GM23338 (cell line): ENCODE measurements around the gene C4orf51. TPM values are rescaled to one million over a fixed set of nuclear protein-coding genes. Genes with fewer than 3 reads are reported as not detected.

Source experiments
- ATAC-seq: fragments of 200-7000 bp; cut with Tn5 transposase; 3 replicates; pipeline ENCODE4 v1.9.1; 2020
- DNase-seq: peaks from one replicate; pipeline ENCODE4 v3.0.0-alpha.2; 2015; ENCODE audit warnings: low spot score
- H2AFZ ChIP-seq: fragments of 200-600 bp; sonication (generic); 2 replicates; pipeline ENCODE4 v1.8.0; 2016; ENCODE audit warnings: antibody characterized with exemption, mild to moderate bottlenecking, moderate library complexity
- H3F3A ChIP-seq: fragments of 200-600 bp; sonication (generic); replicated peaks from 2 replicates; pipeline ENCODE4 v1.8.0; 2017; ENCODE audit warnings: antibody characterized with exemption, mixed run types, low read depth
- H3K27ac ChIP-seq: fragments of 200-600 bp; sonication (generic); 2 replicates; pipeline ENCODE4 v1.6.1; 2016; ENCODE audit warnings: low read depth
- H3K27me3 ChIP-seq: fragments of 200-600 bp; sonication (generic); 2 replicates; pipeline ENCODE4 v1.8.0; 2016; ENCODE audit warnings: mild to moderate bottlenecking, mixed run types, moderate library complexity; ENCODE audit not compliant: insufficient read depth
- H3K36me3 ChIP-seq: fragments of 200-600 bp; sonication (generic); 2 replicates; pipeline ENCODE4 v1.8.0; 2016; ENCODE audit warnings: mild to moderate bottlenecking; ENCODE audit not compliant: insufficient read depth
- H3K4me1 ChIP-seq: fragments of 200-600 bp; sonication (generic); 2 replicates; pipeline ENCODE4 v1.8.0; 2016; ENCODE audit warnings: mild to moderate bottlenecking, moderate library complexity; ENCODE audit not compliant: insufficient read depth
- H3K4me2 ChIP-seq: fragments of 200-600 bp; sonication (generic); 2 replicates; pipeline ENCODE4 v1.7.1; 2017; ENCODE audit warnings: mixed run types
- H3K4me3 ChIP-seq: fragments of 200-600 bp; sonication (generic); 2 replicates; pipeline ENCODE4 v1.6.1; 2016; ENCODE audit warnings: mixed run types
- H3K79me2 ChIP-seq: fragments of 200-600 bp; sonication (generic); replicated peaks from 2 replicates; pipeline ENCODE4 v1.8.0; 2017; ENCODE audit warnings: mild to moderate bottlenecking; ENCODE audit not compliant: insufficient read depth
- H3K9me2 ChIP-seq: fragments of 200-600 bp; sonication (generic); 2 replicates; pipeline ENCODE4 v1.8.0; 2017; ENCODE audit not compliant: insufficient read depth
- H4K20me1 ChIP-seq: fragments of 200-600 bp; sonication (generic); replicated peaks from 2 replicates; pipeline ENCODE4 v1.8.0; 2017; ENCODE audit warnings: mild to moderate bottlenecking; ENCODE audit not compliant: insufficient read depth
- H3K27ac Mint-ChIP-seq: 2 replicates; pipeline ENCODE4 v1.8.0; 2020; ENCODE audit warnings: inconsistent platforms, mild to moderate bottlenecking, moderate library complexity, mixed read lengths
- H3K27me3 Mint-ChIP-seq: 3 replicates; pipeline ENCODE4 v1.8.0; 2022; ENCODE audit warnings: low read depth, mild to moderate bottlenecking, moderate library complexity, mixed read lengths, inconsistent platforms; ENCODE audit not compliant: insufficient read depth, poor library complexity
- H3K36me3 Mint-ChIP-seq: 3 replicates; pipeline ENCODE4 v1.8.0; 2021; ENCODE audit warnings: low read depth, mild to moderate bottlenecking, inconsistent platforms, moderate library complexity, mixed read lengths
- H3K4me1 Mint-ChIP-seq: 3 replicates; pipeline ENCODE4 v1.8.0; 2020; ENCODE audit warnings: mild to moderate bottlenecking, inconsistent platforms, mixed read lengths
- H3K4me3 Mint-ChIP-seq: 3 replicates; pipeline ENCODE4 v1.8.0; 2021; ENCODE audit warnings: moderate library complexity, mild to moderate bottlenecking, inconsistent platforms, mixed read lengths
- H3K9me3 Mint-ChIP-seq: 3 replicates; pipeline ENCODE4 v1.8.0; 2020; ENCODE audit warnings: moderate library complexity, mild to moderate bottlenecking, inconsistent platforms, mixed read lengths
- CREB1 ChIP-seq: fragments of 250-450 bp; sonication (Bioruptor Pico); IDR thresholded peaks from 2 replicates; pipeline ENCODE4 v1.5.0; 2020; ENCODE audit warnings: low read depth, mild to moderate bottlenecking, moderate library complexity
- ETS1 ChIP-seq: IDR thresholded peaks from 2 replicates; pipeline ENCODE4 v1.6.1; 2016; ENCODE audit warnings: antibody characterized with exemption
- EZH2 ChIP-seq: fragments of 200-600 bp; sonication (generic); IDR thresholded peaks from one replicate; pipeline ENCODE4 v1.8.0; 2017; ENCODE audit warnings: antibody characterized with exemption, mild to moderate bottlenecking, low read depth; ENCODE audit not compliant: unreplicated experiment
- EZH2phosphoT487 ChIP-seq: fragments of 200-600 bp; sonication (generic); IDR thresholded peaks from one replicate; pipeline ENCODE4 v1.8.1; 2018; ENCODE audit warnings: antibody characterized with exemption; ENCODE audit not compliant: unreplicated experiment
- JUNB ChIP-seq: IDR thresholded peaks from one replicate; pipeline ENCODE4 v1.6.1; 2016; ENCODE audit warnings: antibody characterized with exemption; ENCODE audit not compliant: unreplicated experiment
- REST ChIP-seq: IDR thresholded peaks from one replicate; pipeline ENCODE4 v1.6.1; 2018; ENCODE audit warnings: antibody characterized with exemption; ENCODE audit not compliant: unreplicated experiment
- ZNF114 ChIP-seq: fragments of 250-450 bp; sonication (Bioruptor Pico); IDR thresholded peaks from 2 replicates; pipeline ENCODE4 v1.5.0; 2020; ENCODE audit warnings: mild to moderate bottlenecking, moderate library complexity
- ZNF331 ChIP-seq: fragments of 250-450 bp; sonication (Bioruptor Pico); IDR thresholded peaks from 2 replicates; pipeline ENCODE4 v1.5.0; 2020; ENCODE audit warnings: low read depth, mild to moderate bottlenecking, moderate library complexity
- ZNF462 ChIP-seq: fragments of 250-450 bp; sonication (Bioruptor Pico); IDR thresholded peaks from 2 replicates; pipeline ENCODE4 v1.5.0; 2020; ENCODE audit warnings: mild to moderate bottlenecking, moderate library complexity
- polyA plus RNA-seq: library from polyadenylated mRNA; unstranded; fragments of >200 nt; fragmentation: Nextera tagmentation; extraction: Ambion mirVana; gene quantifications from 2 replicates; pipeline ENCODE4 v1.2.1, GENCODE V29; 2016
- total RNA-seq: library from RNA; depleted of rRNA; stranded (reverse); fragments of >200 nt; shearing (Covaris generic); gene quantifications from 2 replicates; pipeline ENCODE4 v1.2.3, GENCODE V29; 2014

C4orf51 gene
- total and polyA plus RNA-seq, 2 experiments from 2014 or later: not detected

- TF ChIP-seq REST (no peak), EZH2 (no peak), EZH2phosphoT487 (no peak)
Measured at GRCh38 chr4:145716200-145716599, 36.3 kb downstream of the C4orf51 start (continued).

GRCh38 chr4:145716661-145717200 lies 36.8 kb downstream of the C4orf51 start:
- Histone ChIP-seq H3F3A (0 out of 2 replicates have a peak, but pooled peaks cover 3% of the 10 kb centered on the region), H3K27me3 (no peaks in the 10 kb centered on the region), H3K27ac (no peak overlapping the region), H3K79me2 (no peaks in the 10 kb centered on the region), H3K4me1 (peaks cover 9% of the 10 kb centered on the region; the same call in 1 of the 2 replicates), H3K4me3 (no peak overlapping the region), H3K4me2 (no peak overlapping the region), H3K9me2 (peaks cover 19% of the 10 kb centered on the region), H3K36me3 (no peaks in the 10 kb centered on the region), H4K20me1 (no peaks in the 10 kb centered on the region), H2AFZ (no peak overlapping the region)
- ATAC-seq (no peak), DNase-seq (no peak)
- Mint-ChIP-seq H3K36me3 (0 out of 3 replicates have a peak, but pooled peaks cover 5% of the 10 kb centered on the region), H3K4me1 (peaks cover 10% of the 10 kb centered on the region), H3K27me3 (peaks cover 4% of the 10 kb centered on the region), H3K4me3 (no peak overlapping the region), H3K9me3 (peaks cover 5% of the 10 kb centered on the region; the same call in 1 of the 3 replicates), H3K27ac (no peak overlapping the region)
- TF ChIP-seq JUNB: no peak
- no peak for TF ChIP-seq ZNF462 (CRISPR knock-in tag)
- TF ChIP-seq ETS1: no peak
- TF ChIP-seq EZH2phosphoT487: no peak
- no peak for TF ChIP-seq CREB1 (CRISPR knock-in tag)
- TF ChIP-seq REST: no peak
- TF ChIP-seq ZNF331 (CRISPR knock-in tag): no peak
- no peak for TF ChIP-seq ZNF114 (CRISPR knock-in tag)
